ENCODE measurements around the gene TALDO1.
A peak's percentile ranks its signal among the peaks of the same experiment; 100 is the strongest.
"Not testable (repeated sequence)": the region's sequence is repeated elsewhere in the genome, so short reads cannot be mapped to it uniquely, and the experiment has no call there.

Gene TALDO1

DNA sequence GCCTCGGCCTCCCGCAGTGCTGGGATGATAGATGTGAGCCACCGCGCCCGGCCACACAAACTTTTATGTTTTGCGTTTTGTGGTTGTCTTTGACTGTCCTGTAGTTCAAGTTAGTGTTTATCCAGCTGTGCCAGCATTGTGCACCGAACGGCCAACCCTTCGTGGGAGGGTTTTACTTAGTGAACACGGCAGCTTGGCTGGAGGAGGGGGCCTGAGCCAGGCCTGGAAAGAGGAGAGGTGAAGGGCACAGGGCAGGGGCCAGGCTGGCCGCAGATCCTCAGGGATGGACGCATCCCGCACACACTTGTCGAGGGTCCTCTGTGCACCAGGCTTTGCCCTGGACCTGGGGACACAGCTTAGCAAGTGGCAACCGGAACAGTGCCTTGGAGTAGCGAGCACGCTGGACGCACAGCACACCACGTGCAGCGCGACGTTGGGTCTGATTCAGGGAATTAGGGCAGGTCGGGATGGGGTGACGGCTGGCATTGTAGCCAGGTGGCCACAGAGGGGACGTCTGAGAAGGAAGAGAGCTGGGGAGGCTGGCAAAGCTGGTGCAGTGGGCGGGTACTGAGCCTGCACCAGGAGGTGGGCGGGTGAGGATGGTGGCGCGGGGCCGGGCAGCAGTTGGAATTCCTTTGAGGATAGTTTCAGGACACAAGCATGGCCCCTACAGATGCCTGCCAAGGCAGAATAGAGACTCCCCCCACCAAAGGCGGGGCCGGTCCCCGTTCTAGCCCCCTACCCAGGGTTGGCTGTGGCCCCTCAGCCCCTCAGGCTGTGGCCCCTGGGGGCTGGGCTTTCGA is 27.8 kb upstream of the TALDO1 start:
- DNase-seq = no peak

DNA sequence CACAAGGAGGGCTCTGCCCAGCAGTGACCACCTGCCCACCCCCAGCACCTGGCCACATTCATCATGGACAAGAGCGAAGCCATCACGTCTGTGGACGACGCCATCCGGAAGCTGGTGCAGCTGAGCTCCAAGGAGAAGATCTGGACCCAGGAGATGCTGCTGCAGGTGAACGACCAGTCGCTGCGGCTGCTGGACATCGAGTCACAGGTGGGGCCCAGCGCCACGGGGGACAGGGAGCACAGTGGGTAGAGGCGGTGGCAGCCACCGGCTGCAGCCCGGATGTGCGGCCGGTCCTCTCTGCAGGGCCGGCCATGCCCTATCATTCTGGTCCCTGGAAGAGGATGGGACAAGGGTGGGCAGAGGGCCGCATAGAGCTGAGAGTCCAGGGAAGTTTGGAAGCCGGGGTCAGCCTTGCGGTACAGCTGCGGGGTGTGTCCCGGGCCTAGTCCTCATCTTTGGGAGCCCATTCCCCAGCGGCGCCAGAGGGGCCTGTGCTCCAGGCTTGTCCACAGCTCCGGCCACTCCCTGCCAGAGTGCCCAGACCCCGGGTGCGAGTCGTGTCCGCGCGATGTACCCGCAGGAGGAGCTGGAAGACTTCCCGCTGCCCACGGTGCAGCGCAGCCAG is 27.1 kb upstream of the TALDO1 start:
- DNase-seq = no peak

DNA sequence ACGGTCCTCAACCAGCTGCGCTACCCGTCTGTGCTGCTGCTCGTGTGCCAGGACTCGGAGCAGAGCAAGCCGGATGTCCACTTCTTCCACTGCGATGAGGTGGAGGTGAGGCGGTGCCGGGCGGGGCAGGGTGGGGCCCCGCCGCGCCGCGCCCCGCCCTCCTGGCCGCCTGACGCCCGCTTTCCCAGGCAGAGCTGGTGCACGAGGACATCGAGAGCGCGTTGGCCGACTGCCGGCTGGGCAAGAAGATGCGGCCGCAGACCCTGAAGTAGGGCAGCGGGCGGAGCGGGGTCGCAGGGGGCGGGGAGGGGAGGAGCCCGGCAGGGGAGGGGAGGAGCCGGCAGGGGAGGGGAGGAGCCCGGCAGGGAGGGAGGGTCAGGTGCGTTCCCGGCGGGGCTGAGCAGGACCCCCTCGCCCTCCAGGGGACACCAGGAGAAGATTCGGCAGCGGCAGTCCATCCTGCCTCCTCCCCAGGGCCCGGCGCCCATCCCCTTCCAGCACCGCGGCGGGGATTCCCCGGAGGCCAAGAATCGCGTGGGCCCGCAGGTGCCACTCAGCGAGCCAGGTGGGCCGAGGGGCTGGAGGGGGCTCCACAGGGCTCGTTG is 26.5 kb upstream of the TALDO1 start:
- no peak for DNase-seq

DNA sequence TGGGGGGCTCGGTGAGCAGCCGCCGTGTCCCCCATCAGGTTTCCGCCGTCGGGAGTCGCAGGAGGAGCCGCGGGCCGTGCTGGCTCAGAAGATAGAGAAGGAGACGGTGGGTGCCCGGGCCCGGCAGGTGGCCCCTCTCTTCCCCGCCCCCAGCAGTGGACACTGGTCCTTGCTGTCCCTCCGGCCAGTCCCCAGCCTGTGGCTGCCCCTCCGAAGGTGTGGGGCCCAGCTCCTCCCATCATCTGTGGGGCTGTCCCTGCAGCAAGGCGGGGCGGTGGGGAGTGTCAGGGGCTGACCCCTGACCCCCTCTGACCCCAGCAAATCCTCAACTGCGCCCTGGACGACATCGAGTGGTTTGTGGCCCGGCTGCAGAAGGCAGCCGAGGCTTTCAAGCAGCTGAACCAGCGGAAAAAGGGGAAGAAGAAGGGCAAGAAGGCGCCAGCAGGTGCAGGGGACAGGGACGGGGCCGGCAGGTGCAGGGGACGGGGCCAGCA is 26.0 kb upstream of the TALDO1 start:
- DNase-seq = peak in 1 of 2 experiments; percentile 23

DNA sequence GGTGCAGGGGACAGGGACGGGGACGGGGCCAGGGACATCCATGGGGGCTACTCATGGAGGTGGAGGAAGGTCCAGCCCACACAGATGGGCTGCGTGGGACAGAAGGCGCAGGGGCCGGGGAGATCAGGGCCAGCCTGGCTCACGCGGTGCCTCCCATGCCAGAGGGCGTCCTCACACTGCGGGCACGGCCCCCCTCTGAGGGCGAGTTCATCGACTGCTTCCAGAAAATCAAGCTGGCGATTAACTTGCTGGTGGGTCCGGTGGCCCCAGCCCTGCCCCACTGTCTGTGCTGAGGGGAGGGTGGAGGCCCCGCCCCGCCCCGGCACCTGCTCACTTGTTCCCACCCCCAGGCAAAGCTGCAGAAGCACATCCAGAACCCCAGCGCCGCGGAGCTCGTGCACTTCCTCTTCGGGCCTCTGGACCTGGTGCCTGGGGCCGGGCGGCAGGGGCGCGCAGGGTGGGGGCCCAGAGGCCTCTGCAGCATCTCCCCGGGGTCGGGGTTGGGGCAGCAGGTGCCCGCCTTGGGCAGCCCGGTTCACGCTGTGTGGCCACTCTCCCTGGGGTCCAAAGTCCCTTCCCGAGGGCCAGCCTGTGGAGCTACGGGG is 25.4 kb upstream of the TALDO1 start:
- peak; percentile 77 for DNase-seq

DNA sequence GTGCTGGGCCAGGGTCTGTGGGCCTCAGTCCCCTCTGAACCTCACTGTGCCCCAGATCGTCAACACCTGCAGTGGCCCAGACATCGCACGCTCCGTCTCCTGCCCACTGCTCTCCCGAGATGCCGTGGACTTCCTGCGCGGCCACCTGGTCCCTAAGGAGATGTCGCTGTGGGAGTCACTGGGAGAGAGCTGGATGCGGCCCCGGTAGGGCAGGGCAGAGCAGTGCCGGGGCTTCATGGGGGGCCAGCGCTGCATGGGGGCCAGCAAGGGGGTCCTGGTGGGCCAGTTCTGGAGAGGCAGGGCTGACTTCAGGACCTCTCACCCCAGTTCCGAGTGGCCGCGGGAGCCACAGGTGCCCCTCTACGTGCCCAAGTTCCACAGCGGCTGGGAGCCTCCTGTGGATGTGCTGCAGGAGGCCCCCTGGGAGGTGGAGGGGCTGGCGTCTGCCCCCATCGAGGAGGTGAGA is 24.9 kb upstream of the TALDO1 start:
- DNase-seq = no peak

DNA sequence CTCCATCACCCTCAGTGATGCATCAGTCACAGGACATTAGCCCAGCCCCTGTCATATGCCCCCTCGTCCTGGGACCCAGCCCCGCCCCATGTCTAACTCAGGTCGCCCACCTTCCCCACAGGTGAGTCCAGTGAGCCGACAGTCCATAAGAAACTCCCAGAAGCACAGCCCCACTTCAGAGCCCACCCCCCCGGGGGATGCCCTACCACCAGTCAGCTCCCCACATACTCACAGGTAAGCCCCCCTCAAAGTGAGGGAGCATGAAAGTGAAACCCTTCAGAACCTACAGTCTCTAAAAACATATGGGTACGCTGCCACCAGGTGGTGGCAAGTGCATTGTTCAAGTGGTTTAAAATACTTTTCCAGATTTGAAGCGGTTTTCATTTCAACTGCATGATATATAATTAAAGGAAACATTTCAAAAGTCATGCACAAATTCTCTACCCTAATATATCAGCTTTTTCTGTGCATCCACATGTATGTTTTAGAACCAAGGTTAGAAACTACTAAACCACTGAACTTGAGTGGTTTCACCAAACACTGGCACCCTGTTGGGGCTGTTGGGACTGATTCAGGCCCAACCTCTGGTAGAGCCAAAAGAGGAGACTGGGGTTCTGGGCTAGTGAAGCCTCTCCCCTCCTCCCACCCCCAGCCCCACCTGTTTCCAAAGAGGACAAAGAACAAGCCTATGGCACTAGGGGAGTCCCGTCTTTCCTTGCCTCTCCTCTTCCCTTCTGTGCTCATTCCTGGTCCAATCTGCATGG is 24.0 kb upstream of the TALDO1 start:
- peak; percentile 49 to 65 for DNase-seq

DNA sequence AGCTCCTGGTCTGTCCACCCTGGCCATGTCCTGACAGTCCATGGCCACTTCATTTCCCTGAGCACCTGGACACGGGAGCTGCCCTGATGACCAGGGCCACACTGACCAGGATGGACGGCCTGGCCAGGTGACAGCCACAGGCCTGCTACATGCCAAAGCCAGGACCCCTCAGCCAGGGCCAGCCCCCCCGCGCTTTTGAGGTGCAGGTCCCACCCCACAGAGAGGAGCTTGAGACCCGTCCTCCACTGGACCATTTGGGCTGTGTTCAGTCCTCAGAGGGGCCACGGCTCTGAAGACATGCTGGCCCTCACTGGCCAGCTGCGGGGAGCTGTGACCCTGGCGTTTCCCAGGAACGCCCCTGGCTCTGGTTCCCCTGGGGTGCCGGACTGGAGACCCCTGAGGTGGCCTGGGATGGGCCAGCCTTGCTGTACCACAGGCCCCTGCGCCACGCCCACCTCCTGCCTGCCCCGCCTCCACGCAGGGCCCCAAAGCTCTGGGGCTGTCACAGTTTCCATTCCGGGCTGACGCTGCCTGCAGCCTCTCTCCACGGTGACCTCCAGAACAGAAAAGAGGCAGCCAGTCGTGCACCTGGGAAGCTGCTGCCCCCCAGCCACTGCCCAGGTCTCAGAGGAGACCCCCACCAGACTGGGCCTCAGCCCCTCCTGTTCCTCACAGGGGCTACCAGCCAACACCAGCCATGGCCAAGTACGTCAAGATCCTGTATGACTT is 23.1 kb upstream of the TALDO1 start:
- DNase-seq = no peak

DNA sequence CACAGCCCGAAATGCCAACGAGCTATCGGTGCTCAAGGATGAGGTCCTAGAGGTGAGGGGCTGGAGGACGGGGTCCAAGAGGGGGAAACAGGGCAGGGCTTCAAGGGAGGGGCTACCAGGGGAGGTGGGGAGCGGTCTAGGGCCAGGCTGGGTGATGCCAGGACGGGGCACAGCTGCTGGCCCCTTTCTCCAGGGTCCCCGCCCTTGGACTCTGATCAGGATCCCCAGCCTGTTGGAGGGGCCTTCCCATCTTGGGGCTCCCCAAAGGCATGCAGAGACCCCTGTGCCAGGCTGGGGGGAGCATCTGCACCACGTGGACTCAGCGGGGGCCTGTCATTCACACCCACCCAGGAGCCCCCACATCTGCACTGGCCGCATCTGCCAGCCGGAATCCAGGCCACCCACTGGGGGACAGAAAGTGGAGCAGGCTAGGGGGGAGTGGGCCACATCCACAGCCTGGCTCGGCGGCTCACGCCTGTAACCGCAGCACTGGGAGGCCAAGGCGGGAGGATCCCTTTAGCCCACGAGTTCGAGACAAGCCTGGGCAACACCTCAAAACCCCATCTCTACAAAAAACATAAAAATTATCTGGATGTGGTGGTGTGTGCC is 22.4 kb upstream of the TALDO1 start:
- DNase-seq = no peak

DNA sequence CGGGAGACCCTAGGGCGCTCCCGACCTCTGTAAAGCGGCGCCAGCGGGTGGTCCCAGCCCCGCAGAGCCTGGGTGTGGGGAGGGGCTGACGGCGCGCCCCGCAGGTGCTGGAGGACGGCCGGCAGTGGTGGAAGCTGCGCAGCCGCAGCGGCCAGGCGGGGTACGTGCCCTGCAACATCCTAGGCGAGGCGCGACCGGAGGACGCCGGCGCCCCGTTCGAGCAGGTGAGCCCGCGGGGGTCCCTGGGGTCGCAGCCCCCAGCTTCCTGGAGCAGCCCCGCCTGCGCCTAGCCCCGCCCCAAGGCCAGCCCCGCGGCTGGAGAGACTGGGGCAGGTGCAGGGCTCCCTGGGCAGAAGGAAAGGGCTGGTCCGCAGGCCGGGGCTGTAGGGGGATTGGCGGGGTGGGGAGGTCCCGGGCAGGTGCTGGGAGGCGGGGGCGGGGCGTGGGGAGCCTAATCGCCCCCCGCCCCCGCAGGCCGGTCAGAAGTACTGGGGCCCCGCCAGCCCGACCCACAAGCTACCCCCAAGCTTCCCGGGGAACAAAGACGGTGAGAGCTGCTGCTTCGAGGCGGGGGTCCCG is 21.6 kb upstream of the TALDO1 start:
- DNase-seq = no peak

DNA sequence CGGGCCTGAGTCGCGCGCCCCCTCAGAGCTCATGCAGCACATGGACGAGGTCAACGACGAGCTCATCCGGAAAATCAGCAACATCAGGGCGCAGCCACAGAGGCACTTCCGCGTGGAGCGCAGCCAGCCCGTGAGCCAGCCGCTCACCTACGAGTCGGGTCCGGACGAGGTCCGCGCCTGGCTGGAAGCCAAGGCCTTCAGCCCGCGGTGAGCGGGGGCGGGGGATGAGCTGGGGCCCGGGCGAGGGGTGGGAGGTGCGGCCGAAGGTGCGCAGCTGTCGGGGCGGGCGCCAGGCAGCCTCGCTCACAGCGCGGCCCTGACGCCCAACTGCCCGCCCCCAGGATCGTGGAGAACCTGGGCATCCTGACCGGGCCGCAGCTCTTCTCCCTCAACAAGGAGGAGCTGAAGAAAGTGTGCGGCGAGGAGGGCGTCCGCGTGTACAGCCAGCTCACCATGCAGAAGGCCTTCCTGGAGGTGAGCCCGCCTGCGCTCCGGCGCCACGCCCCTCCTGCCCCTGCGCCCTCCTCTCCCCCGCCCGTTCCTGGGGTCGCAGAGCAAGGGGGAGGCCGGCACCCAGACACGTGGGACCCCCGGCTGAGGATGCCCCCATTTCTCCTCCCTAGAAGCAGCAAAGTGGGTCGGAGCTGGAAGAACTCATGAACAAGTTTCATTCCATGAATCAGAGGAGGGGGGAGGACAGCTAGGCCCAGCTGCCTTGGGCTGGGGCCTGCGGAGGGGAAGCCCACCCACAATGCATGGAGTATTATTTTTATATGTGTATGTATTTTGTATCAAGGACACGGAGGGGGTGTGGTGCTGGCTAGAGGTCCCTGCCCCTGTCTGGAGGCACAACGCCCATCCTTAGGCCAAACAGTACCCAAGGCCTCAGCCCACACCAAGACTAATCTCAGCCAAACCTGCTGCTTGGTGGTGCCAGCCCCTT is 20.7 kb upstream of the TALDO1 start:
- DNase-seq = peak in 1 of 2 experiments; percentile 28

DNA sequence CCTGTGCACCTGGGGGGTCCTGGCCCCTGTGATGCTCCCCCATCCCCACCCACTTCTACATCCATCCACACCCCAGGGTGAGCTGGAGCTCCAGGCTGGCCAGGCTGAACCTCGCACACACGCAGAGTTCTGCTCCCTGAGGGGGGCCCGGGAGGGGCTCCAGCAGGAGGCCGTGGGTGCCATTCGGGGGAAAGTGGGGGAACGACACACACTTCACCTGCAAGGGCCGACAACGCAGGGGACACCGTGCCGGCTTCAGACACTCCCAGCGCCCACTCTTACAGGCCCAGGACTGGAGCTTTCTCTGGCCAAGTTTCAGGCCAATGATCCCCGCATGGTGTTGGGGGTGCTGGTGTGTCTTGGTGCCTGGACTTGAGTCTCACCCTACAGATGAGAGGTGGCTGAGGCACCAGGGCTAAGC is 20.0 kb upstream of the TALDO1 start:
- DNase-seq = no peak

DNA sequence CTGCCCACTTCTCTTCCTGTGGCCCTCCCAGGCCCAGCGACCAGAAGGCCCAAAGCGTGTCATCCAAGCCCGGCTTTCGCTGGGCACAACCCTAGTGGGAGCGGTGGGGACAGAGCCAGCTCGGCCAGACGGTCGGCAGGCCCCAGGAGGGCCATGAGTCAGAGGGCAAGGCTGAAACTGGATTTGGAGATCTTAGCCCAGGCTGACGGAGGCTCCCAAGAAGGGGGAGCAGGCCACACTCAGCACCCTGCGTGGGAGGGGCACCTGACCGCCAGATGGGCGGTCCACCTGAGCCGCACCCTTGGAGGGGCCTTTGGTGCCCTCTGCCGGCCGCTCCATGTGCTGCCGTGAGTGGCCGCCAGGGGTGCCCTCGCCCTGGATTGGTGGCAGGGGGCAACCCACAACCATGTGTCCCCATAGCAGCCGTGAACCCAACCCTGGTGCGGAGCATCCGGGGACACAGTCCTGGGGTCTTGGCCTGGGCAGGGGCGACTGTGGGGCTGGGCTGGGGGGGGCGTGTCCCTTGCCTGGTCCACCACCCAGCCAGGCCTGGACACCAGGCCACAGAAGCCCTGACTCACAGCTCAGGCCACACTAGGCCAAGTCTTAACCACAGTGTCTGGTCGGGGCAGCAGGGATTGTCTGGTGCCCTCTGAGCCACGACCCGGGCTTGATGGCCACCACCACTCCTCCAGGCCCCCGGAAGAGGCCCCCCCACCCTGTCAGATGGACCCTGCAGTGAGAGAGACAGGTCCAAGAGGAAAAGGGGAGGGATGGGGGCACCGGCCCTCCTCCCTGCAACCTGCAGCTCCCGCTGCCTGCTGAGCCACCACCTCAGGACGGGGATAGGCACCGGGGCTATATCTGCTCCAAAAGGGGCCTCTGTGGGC is 19.2 kb upstream of the TALDO1 start:
- peak; percentile 42 to 63 for DNase-seq

DNA sequence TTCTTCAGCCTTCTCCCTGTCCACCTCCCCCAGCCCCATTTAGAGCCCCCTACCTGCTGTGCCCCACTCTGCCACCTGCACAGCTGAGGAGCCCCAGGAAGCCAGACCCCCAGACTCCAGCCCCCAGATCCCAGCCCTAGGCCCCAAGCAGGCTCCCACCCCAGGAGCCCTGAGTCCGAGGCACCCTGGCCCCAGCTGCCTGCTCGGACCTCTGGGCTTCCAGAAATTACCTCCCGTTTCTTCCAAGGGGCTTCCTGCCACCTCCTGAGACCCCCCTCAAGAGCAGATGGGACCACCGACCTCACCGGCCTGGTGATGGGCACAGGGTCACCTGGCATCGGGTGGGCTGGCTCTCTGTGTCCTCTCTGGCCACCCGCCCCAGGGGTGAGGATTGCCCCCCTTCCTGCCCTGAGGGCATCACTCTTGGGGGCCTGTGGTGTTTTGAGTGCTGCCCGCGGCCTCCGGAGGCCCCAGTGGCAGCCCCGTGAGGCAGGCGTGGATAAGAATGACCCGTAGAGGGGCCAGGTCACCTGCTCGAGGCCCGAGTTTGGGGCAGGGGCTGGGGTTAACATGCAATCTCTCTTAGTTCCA is 18.3 kb upstream of the TALDO1 start:
- no peak for DNase-seq

DNA sequence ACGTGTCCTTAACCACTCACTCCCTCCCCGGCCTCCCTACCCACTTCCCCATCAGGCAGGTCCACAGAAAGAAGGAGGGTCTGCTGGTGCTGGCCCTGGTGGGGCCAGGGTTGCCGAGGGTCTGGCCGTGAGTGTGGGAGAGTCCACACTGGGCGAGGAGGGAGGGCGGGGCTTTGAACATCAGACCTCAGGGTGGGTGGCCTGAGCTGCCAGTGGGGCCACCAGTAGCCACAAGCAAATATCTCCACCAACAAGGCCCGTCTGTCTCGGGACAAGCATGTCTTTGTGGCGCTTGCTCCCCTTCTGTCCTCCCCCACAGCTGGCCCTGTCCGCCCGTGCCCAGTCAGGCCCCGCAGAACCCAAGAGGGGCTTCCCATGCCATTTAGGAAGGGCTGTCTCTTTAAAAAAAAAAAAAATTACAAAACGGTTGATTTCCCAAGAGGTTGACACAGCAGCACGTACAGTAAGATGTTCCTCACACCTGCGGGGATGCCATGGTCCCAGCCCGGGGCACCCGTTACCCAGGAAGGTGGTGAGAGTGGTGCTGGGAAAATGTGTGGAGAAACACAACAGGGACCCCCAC is 17.7 kb upstream of the TALDO1 start:
- DNase-seq = no peak

DNA sequence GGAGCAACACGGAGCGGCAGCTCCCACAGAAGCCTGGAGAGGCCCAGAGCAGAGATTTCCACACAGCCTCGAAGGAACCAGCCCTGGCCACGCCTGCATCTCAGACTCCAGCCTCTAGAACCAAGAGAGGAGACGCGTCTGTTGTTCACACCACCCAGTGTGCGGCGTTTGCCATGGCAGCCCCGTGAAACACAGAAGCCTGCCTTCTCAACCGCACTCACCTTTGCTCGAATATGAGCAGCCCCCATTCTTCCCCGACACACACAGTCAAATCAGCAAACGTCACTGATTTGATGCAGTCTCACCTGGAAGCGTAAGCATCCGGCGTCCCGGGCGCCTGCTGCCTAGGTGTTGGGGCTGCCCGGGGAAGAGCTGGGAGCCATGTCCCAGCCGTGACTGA is 14.2 kb upstream of the TALDO1 start:
- no peak for DNase-seq

DNA sequence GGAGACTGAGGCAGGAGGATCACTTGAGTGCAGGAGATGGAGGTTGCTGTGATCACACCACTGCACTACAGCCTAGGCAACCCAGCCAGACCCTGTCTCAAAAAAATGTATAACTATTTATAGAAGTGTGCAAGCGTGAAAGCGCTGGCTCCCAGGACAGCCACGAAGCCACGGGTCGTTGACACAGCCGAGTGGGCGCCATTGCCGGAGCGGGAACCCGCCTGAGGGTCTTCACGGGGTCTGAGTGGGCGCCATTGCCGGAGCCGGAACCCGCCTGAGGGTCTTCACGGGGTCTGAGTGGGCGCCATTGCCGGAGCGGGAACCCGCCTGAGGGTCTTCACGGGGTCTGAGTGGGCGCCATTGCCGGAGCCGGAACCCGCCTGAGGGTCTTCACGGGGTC is 12.7 kb upstream of the TALDO1 start:
- not testable (repeated sequence) for DNase-seq

DNA sequence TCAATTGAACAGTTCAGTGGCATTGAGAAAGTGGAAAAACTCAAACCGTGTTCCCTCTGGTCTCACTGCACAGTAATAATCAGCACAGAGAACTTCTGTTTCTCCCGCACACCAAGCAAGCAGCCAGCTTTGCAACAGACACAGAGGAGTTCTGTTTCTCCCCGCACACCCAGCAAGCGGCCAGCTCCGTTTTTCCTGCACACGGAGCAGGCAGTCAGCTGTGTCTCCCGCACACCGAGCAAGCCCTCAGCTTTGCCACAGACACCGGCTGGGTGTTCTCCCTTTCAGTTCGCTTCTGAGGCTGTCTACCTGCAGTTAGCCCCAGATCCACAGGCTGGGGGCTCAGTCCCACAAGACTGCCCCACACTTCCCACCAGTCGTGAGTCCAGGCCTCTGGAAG is 9.9 kb upstream of the TALDO1 start:
- peak in 1 of 2 experiments; percentile 28 for DNase-seq
